GM19023 (cell line): Measurements from ENCODE around the gene SPATS2L.

Source experiments
- ATAC-seq: cut with Tn5 transposase; IDR thresholded peaks from one replicate; pipeline ENCODE4 v1.9.1; 2021; ENCODE audit warnings: mild to moderate bottlenecking, moderate library complexity; ENCODE audit not compliant: unreplicated experiment

The SPATS2L gene

DNA sequence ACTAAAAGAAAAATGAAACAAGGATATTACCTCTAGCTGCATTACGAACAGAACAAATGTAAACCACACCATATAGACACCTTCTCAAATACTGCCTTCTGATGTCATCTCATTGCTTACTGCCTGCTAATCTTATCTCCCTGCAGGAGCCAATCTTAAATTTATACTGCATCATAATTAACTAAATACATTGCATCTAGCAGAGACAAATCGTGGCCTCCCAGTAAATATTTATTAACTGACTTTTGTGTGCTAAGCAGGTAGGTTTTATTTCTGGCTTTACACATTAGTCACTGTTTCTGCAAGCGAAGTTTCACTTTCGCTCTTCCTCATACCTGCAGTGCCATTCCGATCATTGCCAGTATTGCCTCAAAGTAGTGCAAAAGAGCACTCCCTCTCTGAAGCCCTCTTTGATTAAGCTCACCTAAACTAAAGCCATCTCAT is 67.5 kb downstream of the SPATS2L start:
- peak; percentile 87 for ATAC-seq

DNA sequence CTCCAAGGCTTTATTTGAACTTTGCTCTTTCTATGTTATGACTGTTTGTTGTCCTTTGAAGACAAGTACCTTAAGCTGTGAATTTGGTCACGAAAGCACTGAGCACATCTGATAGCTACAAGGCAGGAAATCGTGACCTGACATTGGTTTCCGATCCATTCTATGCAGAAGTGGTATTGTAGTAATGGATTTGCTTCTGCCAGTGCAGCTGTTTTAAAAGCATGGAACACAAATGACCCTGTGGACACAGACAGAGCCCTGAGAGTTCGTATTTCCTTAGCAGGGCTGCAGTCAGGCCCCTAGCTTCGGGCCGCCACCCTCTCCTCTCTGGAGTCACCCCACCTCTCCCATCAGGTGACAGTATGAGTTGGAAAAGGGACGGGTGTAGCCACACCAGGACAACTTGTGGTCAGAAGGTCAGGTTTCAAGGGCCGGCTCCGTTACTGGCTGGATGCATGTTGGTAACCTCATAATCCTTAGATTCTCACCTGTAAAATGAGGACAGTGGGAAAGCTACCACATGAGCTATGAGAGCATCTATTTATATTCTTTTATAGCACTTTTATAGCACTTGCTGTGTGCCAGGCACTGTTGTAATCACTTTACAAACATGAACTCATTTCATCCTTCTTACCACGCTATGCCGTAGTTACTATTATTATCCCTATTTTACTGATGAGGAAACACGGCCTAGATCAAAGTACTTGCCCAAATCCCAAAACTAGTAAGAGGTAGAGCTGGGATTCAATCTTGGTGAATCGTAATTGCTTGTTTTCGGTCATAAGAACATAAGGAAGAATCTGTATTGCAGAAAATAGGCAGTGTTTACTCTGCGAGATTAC is 70.2 kb downstream of the SPATS2L start:
- no peak for ATAC-seq

- no peak for ATAC-seq
Observed at GRCh38 chr2:200377355-200378336, 71.2 kb downstream of the SPATS2L start.

- no peak for ATAC-seq
Observed at GRCh38 chr2:200378652-200379290, 72.3 kb downstream of the SPATS2L start.

DNA sequence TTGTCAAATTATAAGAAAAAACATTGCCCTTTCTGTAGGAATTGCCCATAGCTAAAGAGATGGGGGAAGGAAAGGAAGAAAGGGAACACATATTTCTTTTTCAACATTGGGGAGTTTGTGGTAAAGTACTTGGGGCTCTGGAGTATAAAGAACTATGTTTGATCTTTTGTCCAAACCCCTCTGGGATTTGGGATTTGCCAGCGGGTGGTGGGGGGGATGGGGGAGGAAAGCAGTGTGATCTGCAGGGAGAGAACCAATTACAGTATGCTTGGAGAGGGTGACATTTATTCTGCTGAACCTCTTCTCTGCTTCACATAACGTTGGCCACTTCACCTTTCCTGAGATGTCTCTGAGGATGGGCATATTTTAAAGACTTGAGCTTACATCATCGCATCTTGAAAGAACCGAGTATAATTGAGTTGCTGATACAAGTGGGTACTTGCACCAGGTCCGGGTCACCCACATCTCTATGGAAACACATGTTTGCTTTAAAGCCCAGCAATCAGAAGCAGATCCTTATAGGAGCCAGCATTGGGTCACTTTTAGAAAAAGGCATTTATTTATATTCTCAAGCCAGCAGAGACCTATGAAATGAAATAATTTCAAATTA is 73.1 kb downstream of the SPATS2L start:
- ATAC-seq = no peak

- ATAC-seq = no peak
Observed at GRCh38 chr2:200380091-200380561, 73.6 kb downstream of the SPATS2L start.

GRCh38 chr2:200380833-200381542 is 74.5 kb downstream of the SPATS2L start:
- no peak for ATAC-seq

DNA sequence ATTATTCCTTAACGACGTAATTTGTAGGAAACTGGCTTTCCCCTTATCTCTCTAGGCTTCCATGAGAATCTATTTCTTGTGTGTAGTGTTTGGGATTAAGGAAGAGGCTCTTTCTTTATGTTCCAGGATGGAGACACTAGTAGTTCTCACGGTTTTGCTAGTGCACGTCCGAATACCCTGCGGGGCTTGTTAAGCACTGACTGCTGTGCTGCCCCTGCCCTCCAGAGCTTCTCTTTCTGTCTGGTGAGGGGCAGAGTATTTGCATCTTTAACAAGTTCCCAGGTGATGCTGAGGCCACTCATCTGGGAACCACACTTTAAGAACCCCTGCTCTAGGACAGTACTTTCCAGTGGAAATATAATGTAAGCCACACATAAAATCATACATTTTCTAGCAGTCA is 76.4 kb downstream of the SPATS2L start:
- ATAC-seq = no peak

GRCh38 chr2:200383380-200384110 is 77.1 kb downstream of the SPATS2L start:
- ATAC-seq = no peak

- no peak for ATAC-seq
Observed at GRCh38 chr2:200385063-200385635, 78.7 kb downstream of the SPATS2L start.

GRCh38 chr2:200393191-200393590 is 86.7 kb downstream of the SPATS2L start:
- ATAC-seq = no peak

DNA sequence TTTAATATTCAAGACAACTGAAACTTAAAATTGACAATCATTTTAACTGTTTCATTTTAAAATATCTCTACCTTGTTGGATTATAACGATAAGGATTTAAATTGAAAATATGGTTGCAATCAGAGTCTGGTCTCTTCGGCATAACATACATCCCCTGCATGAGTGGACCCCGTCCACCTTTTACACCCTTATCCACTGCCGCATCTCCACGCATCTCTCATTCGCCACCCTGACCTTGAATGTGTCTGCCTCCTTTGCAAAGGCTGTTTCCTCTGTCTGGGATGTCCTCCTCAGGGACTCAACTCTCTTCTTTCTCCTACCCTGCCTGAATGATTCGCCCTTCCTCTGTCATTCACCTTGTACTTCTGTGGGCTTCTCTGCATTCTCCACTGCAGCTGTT is 87.6 kb downstream of the SPATS2L start:
- ATAC-seq = no peak

DNA sequence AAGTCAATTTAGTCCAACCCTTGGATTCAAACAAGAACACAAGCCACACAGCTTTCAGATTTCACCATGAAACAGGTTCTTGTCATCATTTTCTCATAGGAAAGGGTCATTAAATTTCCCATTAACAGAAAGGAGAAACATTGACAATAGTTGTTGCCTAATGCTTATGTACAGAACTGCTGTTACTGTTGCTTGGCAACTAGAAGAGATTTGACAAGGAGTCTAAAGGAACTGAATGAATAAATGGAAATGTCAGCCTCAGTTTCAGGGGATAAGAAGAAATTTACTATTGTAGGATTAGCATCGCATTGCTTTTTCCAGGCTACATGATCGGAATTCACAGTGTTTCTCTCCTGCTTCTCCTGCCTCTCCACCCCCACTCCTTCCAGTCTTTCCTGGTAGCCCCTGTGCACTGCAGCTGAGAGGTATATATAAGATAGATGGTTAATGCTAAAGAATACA is 90.3 kb downstream of the SPATS2L start:
- ATAC-seq = no peak

- ATAC-seq = no peak
Observed at GRCh38 chr2:200397785-200398184, 91.3 kb downstream of the SPATS2L start.

DNA sequence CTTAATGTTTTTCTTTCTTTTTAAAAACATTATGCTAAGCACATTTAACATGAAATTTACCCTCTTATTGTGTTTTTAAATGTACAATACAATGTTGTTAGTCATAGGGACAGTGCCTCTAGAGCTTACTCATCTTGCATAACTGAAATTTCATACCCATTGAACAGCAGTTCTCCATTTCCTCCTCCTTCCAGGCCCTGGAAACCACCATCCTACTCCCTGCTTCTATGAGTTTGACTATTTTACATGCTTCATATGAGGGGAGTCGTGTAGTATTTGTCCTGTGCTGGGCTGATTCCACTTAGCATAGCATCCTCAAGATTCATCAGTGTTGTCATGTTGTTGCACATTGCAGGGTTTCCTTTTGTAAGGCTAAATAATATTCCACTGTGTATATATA is 92.6 kb downstream of the SPATS2L start:
- no peak for ATAC-seq

DNA sequence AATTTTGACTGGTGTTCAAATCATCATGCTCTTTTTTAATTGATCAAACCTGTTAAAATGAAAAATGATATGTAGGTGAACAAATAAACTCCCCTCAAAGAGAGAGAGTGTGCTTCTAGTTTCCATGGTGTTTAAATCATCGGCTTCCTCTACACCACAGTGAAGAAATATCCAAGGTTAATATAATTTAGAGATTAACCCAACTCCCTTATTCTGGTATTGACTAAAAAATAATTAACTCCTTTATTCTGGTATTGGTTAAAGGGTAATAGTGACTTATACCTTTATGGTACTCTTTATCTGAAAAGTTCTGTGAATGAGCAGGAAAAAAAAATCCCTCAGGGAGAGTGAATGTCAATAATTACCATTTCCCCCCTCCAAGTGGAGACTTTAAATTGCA is 93.1 kb downstream of the SPATS2L start:
- no peak for ATAC-seq

DNA sequence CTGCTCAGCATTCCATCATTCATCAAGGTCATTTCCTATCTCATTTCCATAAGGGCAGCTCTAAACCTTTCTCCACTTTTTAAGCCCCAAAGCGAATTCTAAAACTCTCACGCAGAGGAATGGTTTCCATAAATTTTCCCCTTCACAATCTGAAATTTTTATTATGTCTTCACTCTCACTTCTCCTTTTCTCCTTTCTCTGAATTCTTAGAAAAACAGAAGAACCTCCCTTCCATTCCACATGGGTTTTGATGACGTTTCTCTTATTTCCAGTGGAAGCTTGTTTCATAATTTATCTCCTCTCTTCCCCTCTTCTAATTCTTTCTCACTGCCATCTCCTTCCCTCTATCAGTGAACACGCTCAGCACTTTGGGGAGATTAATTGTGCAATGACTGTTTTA is 97.3 kb downstream of the SPATS2L start:
- ATAC-seq = no peak

DNA sequence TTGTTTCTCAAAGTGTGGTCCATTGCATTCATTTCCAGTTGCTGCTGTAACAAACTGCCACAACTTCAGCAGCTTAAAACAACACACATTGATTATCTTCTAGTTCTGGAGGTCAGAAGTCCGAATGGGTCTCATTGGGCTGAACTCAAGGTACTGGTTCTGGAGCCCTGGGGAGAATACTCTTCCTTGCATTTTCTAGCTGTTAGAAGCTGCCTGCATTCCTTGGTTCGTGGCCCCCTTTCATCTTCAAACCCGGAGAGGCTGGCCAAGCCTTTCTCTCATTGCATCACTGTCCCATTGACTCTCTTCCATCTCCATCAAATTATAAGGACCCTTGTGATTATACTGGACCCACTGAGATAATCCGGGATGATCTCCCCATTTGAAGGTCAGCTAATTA is 98.1 kb downstream of the SPATS2L start:
- no peak for ATAC-seq
